Stimulated activated CD4-positive, alpha-beta T cell treated with anti-CD3 and anti-CD28 coated beads, TNF-alpha, amount 100 ng/mL, for 4 hours (primary cell): ENCODE measurements around the gene AAK1.
"Not testable (repeated sequence)": the region's sequence is repeated elsewhere in the genome, so short reads cannot be mapped to it uniquely, and the experiment has no call there.

Experiments
- DNase-seq, 3 experiments: peaks; one replicate each; pipeline ENCODE4 v3.0.0-alpha.2; 2020; ENCODE audit warnings: low read depth in 3 of 3

The AAK1 gene

DNA sequence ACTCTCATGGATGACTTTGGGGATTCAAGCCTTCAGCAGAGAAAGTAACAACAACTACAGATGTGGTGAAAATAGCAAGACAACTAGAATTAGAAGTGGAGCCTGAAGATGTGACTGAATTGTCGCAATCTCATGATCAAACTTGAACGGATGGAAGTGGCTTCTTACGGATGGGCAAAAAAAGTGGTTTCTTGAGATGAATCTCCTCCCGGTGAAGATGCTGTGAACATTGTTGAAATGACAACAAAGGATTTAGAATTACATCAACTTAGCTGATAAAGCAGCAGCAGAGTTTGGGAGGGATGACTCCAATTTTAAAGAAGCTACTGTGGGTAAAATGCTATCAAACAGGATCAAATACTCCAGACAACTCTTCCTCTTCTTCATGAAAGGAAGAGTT, 43.1 kb downstream of the AAK1 start:
- DNase-seq = no peak

DNA sequence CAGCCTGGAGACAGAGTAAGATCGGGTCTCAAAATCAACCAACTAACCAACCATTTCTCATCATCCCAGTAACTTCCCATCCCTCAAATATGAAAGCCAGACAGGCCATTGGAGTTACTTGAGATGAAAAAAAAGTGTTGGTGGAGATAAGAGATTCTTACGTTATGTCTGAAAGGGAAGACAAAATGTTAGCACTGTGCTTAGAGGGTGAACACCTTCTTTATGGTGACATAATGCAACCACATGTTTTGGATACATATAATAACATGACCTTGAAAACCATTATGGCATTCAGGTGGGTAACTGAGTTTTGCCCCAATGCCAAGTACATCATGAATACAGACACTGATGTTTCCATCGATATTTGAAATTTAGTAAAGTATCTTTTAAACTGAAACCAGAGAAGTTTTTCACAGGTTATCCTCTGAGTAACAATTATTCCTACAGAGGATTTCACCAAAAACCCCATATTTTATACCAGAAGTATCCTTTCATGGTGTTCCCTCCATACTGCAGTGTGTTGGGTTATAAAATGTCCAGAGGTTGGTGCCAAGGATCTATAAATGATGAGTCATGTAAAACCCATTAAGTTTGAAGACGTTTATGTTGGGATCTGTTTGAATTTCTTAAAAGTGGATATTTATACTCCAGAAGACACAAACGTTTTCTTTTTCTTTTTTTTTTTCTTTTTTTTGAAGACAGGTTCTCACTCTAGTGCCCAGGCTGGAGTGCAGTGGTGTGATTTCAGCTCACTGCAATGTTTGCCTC, 45.5 kb downstream of the AAK1 start:
- no peak for DNase-seq

DNA sequence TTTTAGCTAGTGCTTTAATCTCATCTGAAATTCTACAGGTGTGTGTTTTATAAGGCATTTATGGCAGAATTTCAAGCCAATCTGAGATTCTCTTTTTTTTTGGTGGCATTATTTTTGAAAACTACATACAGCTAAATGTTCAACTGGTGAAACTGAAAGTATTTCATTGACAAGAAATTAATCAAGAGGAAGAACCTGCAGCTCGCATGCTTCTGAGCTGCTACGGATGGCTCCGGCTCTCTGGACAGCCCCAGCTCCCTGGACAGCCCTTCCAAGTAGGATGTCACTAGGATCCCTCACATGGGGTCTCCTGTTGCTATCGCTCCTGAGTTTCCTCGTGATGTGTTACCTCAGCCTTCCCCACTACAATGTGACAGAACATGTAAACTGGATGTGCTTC, 46.4 kb downstream of the AAK1 start:
- no peak for DNase-seq

- no peak for DNase-seq
These were observed 49.2 kb downstream of the AAK1 start for GRCh38 chr2:69594341-69594740.

DNA sequence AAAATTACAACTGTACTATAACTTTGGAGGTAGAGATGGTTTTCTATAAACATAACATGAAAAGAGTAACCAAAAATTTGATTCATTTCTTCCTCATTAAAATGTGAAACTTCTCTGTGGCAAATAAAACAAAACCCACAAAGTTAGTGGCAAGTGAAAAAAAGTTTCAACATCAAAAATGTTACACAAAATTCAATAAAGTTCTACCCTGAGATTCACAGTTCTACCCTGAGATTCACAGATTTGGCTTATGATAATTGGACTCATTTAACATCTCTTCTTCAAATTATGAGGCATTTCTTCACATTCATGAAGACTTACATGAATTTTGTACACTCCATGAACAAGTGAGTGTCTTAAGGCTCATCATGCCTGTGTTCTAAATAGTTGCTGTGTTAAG, 51.0 kb downstream of the AAK1 start:
- DNase-seq = no peak

- no peak for DNase-seq
These were observed 53.4 kb downstream of the AAK1 start for GRCh38 chr2:69589973-69590652.

DNA sequence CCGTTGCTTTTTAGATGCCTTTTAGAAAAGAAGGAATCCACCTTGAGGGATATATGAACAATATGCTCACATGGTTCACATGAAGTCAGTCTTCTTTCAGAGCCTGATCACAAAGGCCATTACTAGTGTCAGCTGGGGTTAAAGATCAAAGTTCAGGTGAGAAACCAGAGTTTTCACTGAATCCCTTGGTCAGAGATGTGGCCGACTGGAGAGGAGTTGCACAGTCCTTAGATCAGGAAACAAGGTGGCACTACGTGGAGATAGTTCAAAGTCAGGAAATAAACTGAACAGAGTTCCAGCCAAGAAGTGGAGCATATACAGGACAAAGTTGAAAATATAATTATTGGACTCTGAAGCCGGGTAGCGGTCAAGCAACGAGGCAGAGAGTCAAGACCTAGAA, 54.6 kb downstream of the AAK1 start:
- DNase-seq = no peak

DNA sequence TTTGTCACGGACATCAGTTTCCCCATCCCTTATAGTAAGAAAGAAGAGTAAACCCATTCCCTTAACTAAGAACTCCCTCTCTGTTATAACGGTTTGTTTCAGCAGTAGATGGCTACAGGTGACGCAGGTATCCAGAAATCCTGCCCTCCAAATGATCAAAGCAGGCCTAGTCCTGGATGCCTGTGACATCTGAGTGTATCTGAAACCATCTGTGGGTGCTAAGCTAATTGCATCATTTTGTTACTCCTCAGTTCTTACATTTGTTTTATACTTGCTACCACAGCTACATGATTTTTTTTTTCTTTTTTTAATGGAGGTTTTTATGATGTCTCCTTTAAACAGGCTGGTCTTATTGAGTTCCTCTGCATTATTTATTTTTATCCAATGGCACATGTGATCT, 55.1 kb downstream of the AAK1 start:
- DNase-seq = no peak

DNA sequence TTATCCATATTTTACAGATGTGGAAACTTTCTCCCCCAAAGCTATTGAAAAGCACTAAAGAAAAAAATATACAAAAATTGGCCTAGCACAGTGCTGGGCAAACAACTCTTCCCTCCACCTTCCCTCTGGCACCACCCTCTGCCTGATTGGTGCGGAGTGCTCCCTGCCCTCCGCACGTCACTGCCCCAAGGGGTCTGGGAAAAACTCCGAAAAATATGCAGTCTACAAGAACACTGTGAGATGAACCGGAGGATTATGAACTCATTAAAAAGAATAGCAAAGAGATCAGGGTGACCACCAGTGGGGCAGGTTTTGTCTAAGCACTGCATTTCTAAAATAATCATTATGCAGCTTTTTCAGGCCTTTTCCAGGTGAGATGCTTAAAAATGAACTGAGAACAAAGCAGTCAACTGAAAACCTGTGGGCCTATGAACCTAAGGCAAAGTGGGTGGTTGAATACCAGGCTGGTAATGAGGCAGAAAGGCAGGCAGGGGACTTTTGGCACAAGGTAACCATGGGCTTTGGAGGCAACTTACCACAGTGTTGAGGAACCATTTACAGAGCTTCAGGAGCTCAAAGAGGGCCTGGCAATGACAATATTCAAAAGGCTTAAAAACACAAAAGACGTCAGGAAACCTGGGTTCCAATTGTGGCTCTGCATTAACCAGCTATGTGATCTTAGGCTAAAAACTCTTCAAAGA, 57.5 kb downstream of the AAK1 start:
- no peak for DNase-seq

DNA sequence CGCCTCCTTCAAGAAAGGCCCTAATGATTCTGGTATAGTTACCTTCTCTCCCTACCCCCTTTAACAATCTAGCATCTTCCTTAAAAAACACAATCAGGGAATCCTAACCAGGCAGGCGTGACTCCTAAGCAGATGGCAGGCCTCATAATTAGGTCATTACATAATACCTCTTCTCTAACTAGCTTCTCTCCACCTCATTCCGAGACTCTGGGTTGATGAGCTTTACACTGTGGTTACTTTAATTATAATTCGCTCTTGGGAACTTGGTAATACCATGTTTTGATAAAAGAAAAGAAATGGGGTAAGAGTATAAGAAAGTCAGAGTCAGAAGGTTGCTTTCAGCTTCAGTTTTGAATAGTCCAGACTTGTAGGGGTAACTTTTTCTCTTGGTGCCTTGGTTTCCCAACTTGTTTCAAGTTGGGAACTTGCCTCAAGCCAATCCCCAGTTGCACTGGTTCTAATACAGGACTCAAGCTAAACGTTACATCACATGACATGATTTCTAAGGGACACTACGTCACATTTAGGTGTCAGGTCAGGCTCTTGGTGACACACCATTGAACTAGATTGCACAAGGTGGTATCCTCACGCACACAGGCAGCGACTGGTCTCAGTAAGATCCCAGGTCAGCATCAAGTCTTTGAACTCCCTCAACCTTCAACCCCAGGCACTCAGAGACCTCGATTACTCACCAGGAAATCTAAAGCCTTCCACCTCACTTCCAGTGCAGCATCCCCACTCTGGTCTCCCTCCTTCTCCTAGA, 59.2 kb downstream of the AAK1 start:
- DNase-seq = no peak

- no peak for DNase-seq
These were observed 60.2 kb downstream of the AAK1 start for GRCh38 chr2:69583321-69583833.

GRCh38 chr2:69582582-69583176, 60.9 kb downstream of the AAK1 start:
- no peak for DNase-seq

- DNase-seq = no peak
These were observed 61.6 kb downstream of the AAK1 start for GRCh38 chr2:69581774-69582581.

DNA sequence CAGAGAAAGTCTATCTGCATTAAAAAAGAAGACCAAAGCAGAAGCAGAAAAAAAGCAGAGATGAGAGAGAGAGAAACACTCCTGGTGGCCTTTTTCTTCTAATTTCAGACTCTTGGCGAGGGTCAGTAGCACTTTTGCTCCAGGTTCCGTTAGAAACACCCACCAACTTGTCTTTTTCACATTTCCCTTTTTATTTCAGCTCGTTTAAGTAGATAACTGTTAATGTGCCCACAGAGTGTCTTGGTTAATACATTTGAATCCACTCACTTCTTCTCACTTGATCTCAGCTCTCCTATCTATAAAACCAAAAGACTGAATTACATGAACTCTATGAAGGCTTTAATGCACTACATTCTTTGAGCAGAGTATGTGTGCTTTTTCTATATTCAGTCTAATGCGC, 63.1 kb downstream of the AAK1 start:
- DNase-seq = no peak

DNA sequence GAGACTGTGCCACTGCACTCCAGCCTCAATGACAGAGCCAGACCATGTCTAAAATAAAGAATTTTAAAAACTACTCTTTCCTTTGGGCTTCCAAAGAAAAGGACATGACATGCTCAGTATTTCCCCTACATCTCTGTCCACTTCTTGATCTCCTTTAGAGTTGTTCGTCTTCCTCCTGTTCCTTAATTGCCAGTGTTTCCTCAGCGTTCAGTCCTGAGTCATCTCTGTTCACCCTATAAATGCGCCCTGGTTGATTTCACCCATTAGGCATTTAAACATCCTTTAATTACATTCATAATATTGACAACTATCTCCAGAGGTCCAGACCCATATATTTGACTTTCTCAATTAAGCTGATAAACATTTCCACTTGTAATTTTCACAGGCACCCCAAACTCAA, 64.0 kb downstream of the AAK1 start:
- no peak for DNase-seq

GRCh38 chr2:69578198-69578540, 65.4 kb downstream of the AAK1 start:
- no peak for DNase-seq

DNA sequence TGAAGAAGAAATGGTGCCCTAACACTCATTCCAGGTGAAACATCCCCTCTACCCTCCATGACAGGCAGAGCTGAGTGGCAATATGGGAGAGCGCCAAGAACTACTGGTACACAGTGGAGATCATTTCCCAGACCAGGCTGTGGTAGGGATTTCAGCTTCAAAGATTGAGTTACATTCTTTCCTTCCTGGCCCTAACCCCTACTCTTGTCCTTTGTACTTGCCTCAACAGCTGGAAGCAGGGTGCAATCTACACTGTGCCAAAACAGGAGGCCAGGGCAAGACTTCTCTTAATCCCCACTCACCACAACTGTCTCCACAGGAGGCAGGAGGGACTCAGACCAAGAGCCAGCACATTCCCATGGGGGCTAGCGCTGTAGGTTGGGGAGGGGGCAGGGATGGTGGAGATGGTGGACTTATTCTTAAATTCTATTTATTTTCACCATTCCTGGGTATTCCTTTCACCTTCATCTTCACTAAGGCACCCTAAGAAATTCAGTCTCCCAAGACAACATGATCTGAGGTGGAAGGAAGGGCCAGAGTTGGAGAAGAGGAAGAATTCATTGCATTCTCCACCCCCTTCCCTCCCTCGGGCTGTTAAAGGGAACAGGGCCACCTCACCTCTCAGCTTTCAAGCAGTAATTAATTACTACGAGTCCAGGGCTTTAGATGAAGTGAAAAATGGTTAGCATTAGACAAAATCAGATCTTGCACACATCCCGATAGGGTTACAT, 65.9 kb downstream of the AAK1 start:
- DNase-seq = no peak

DNA sequence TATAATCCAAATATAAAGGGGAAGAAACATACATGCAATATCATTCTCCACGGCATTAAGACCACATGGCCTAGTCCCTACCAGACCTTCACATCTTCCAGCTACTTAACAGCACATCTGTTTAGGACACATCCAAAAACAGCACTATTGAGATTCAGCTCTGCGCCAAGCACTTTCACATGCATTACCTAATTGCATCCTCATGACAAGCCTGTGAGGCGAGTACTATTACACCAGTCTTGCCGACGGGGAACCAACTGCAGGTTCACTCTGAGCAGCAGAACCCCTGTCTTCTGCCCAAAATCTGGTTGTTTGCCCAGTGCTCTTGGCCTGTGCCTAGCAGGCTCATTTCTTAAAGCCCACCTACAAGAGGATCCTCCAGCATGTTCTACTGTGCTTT, 66.7 kb downstream of the AAK1 start:
- no peak for DNase-seq

- DNase-seq = no peak
These were observed 67.6 kb downstream of the AAK1 start for GRCh38 chr2:69575926-69576325.

DNA sequence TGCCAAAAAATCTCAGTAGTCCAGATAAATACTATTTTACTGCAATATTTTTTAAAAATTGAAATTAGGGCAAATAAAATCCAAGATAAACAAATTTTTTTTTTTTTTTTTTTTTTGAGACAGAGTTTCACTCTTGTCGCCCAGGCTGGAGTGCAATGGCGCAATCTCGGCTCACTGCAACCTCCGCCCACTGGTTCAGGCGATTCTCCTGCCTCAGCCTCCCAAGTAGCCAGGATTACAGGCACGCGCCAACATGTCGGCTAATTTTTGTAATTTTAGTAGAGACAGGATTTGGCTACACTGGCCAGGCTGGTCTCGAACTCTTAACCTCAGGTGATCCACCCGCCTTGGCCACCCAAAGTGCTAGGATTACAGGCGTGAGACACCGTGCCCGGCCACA, 68.2 kb downstream of the AAK1 start:
- not testable (repeated sequence) for DNase-seq
